Testis (tissue), 3 donors: ENCODE data around the gene GGPS1. TPM values are rescaled to one million over a fixed set of nuclear protein-coding genes. Genes with fewer than 3 reads are reported as not detected.

Source experiments
- DNase-seq: peaks from one replicate; pipeline ENCODE4 v3.0.0-alpha.2; 2019
- H3K27ac ChIP-seq, 2 donors: fragments of 200-600 bp; sonication (generic); one replicate each; pipeline ENCODE4 v1.5.1; 2019
- H3K27me3 ChIP-seq: fragments of 200-600 bp; sonication (generic); one replicate; pipeline ENCODE4 v1.5.1; 2019
- H3K36me3 ChIP-seq: fragments of 200-600 bp; sonication (generic); one replicate; pipeline ENCODE4 v1.5.1; 2017; ENCODE audit warnings: low read depth; ENCODE audit errors: missing control alignments
- H3K4me1 ChIP-seq: fragments of 200-600 bp; sonication (generic); one replicate; pipeline ENCODE4 v1.5.1; 2019
- H3K4me3 ChIP-seq, 2 donors: fragments of 200-600 bp; sonication (generic); one replicate each; pipeline ENCODE4 v1.5.1; 2017 to 2019
- H3K9me3 ChIP-seq: fragments of 200-600 bp; sonication (generic); one replicate; pipeline ENCODE4 v1.5.1; 2017
- CTCF ChIP-seq, 3 experiments: fragments of 450-650 bp in 2 of 3; fragments of 200-600 bp in 1 of 3; sonication (generic) in 1 of 3; IDR thresholded peaks; one replicate each; pipeline ENCODE4 v1.5.1; 2016 to 2019; ENCODE audit warnings: antibody characterized with exemption in 3 of 3, mild to moderate bottlenecking in 2 of 3, moderate library complexity in 1 of 3
- POLR2A ChIP-seq: fragments of 450-650 bp; IDR thresholded peaks from one replicate; pipeline ENCODE4 v1.6.1; 2017; ENCODE audit warnings: antibody characterized with exemption, mild to moderate bottlenecking, moderate library complexity
- WGBS, 2 donors: methylation state at CpG; one replicate each; pipeline ENCODE4 v1.1.5; 2018; 5-methylcytosine and 5-hydroxymethylcytosine counted together
- intact Hi-C: fragments of 100-400 bp; cut with DNase I; formaldehyde crosslinking; loops from one replicate; pipeline ENCODE4 v1.15.1; 2023; ENCODE audit warnings: low total_unique reads
- polyA plus RNA-seq: library from polyadenylated mRNA; stranded (reverse); fragments of 350-450 nt; fragmentation: Illumina TruSeq; extraction: RNeasy Lipid Tissue Mini Kit (QIAGEN cat#74804); gene quantifications from one replicate; pipeline ENCODE4 v1.2.3, GENCODE V29; 2014; ENCODE audit warnings: low read depth, low replicate concordance; ENCODE audit not compliant: insufficient read depth
- total RNA-seq, 2 donors: library from RNA; depleted of rRNA; stranded (reverse); fragments of >200 nt; gene quantifications; one replicate each; pipeline ENCODE4 v1.2.3, GENCODE V29; 2016

GGPS1 gene
- total and polyA plus RNA-seq, 3 donors from 2014 or later = 29.4 to 73.0 (median 37.4) TPM

- Histone ChIP-seq H3K9me3 (no peaks in the 10 kb centered on the region), H3K27me3 (no peaks in the 10 kb centered on the region), H3K27ac (no peak overlapping the region), H3K4me1 (peaks cover 5% of the 10 kb centered on the region), H3K36me3 (no peaks in the 10 kb centered on the region), H3K4me3 (no peak overlapping the region)
- intact Hi-C loops = no loop called here
- TF ChIP-seq POLR2A (no peak), CTCF (IDR thresholded peaks at IDR 0.05) (no peak)
- 85 to 88% methylated on average over 6 of the region's 6 CpGs for WGBS, 2 donors
- DNase-seq = no peak
These were observed 44.1 kb upstream of the GGPS1 start for GRCh38 chr1:235284231-235284769.

- 88 to 90% methylated on average over 1 of the region's 1 CpG for WGBS, 2 donors
- intact Hi-C loops = no loop called here
These were observed 41.7 kb upstream of the GGPS1 start for GRCh38 chr1:235286667-235287066.

GRCh38 chr1:235287208-235287882 lies 41.0 kb upstream of the GGPS1 start:
- Histone ChIP-seq H3K27me3 (no peaks in the 10 kb centered on the region), H3K9me3 (no peaks in the 10 kb centered on the region), H3K27ac (no peak overlapping the region), H3K4me1 (peaks cover 4% of the 10 kb centered on the region), H3K36me3 (no peaks in the 10 kb centered on the region), H3K4me3 (no peak overlapping the region)
- WGBS, 2 donors = 85 to 91% methylated on average over 4 of the region's 4 CpGs
- intact Hi-C loops = no loop called here
- no peak for DNase-seq
- no peak for TF ChIP-seq CTCF (IDR thresholded peaks at IDR 0.05)
- no peak for TF ChIP-seq POLR2A

More at GRCh38 chr1:235286667-235287066, 41.7 kb upstream of the GGPS1 start:
- Histone ChIP-seq H3K27ac (no peak overlapping the region), H3K9me3 (no peaks in the 10 kb centered on the region), H3K27me3 (no peaks in the 10 kb centered on the region), H3K4me3 (no peak overlapping the region), H3K36me3 (no peaks in the 10 kb centered on the region), H3K4me1 (peaks cover 4% of the 10 kb centered on the region)
- no peak for TF ChIP-seq POLR2A
- no peak for TF ChIP-seq CTCF (IDR thresholded peaks at IDR 0.05)
- DNase-seq = no peak

- Histone ChIP-seq H3K4me3 (no peak overlapping the region), H3K9me3 (no peaks in the 10 kb centered on the region), H3K27ac (no peak overlapping the region), H3K36me3 (no peaks in the 10 kb centered on the region), H3K4me1 (peaks cover 4% of the 10 kb centered on the region), H3K27me3 (no peaks in the 10 kb centered on the region)
- intact Hi-C loops = no loop called here
- TF ChIP-seq POLR2A (no peak), CTCF (IDR thresholded peaks at IDR 0.05) (no peak)
- no peak for DNase-seq
- WGBS, 2 donors = 84 to 88% methylated on average over 12 of the region's 12 CpGs
These were observed 38.3 kb upstream of the GGPS1 start for GRCh38 chr1:235289859-235290739.
